Endothelial cell of umbilical vein (primary cell): ENCODE measurements around the gene OTULIN. TPM values are rescaled to one million over a fixed set of nuclear protein-coding genes. Genes with fewer than 3 reads are reported as not detected.

Experiments used
- BruUV-seq: library from RNA; stranded (reverse); fragments of 400-500 nt; replicated peaks from 2 replicates; lab custom pipeline; 2021; lab: Mats Ljungman, UMichigan
- CTCF ChIA-PET: fragments of 300-600, 350-600 bp; sonication (Branson Sonifier 250); formaldehyde crosslinking; loops from one replicate; lab custom pipeline; 2021; ENCODE audit warnings: antibody characterized with exemption, inconsistent platforms; lab: Charles Lee
- POLR2A ChIA-PET: fragments of 300-600, 350-600 bp; sonication (Branson Sonifier 250); formaldehyde crosslinking; loops from one replicate; lab custom pipeline; 2021; ENCODE audit warnings: antibody characterized with exemption, inconsistent platforms; lab: Charles Lee
- DNase-seq: peaks from one replicate; pipeline ENCODE4 v3.0.0-alpha.2; 2011; ENCODE audit warnings: low read depth, low spot score
- FAIRE-seq: peaks from 2 replicates; lab custom pipeline; 2011; peaks lifted over from hg19 to GRCh38; lab: Jason Lieb, UNC
- H2AFZ ChIP-seq: 2 replicates; pipeline ENCODE4 v1.6.0; 2012; ENCODE audit warnings: low read depth, low read length, control low read depth, inconsistent platforms
- H3K27ac ChIP-seq: 2 replicates; pipeline ENCODE4 v1.5.1; 2011; ENCODE audit warnings: low read depth, mild to moderate bottlenecking, control low read depth, low read length, moderate library complexity; ENCODE audit not compliant: insufficient read depth
- H3K27me3 ChIP-seq, 2 experiments: 2 replicates each; pipeline versions ENCODE4 v1.6.0 to v1.6.1; 2011; ENCODE audit warnings: low read length in 2 of 2, mixed read lengths in 1 of 2; ENCODE audit not compliant: control insufficient read depth in 2 of 2, insufficient read depth in 2 of 2
- H3K36me3 ChIP-seq, 2 experiments: 2 replicates in 1 of 2; 3 replicates in 1 of 2; pipeline ENCODE4 v1.5.1; 2011; ENCODE audit warnings: low read length in 2 of 2, mild to moderate bottlenecking in 1 of 2, moderate library complexity in 1 of 2; ENCODE audit not compliant: control insufficient read depth in 2 of 2, insufficient read depth in 2 of 2; ENCODE audit errors: extremely low read depth in 1 of 2
- H3K4me1 ChIP-seq: 3 replicates; pipeline ENCODE4 v1.5.1; 2011; ENCODE audit warnings: mild to moderate bottlenecking, low read length; ENCODE audit not compliant: control insufficient read depth, insufficient read depth; ENCODE audit errors: extremely low read depth
- H3K4me2 ChIP-seq: 2 replicates; pipeline ENCODE4 v1.6.1; 2011; ENCODE audit warnings: low read length, control low read depth, mixed read lengths; ENCODE audit not compliant: insufficient read depth
- H3K4me3 ChIP-seq, 3 experiments: fragments of 200-600 bp in 1 of 3; sonication (generic), shearing (Covaris generic) in 1 of 3; replicated peaks in 1 of 3; 2 replicates each; pipeline ENCODE4 v1.5.1; 2011 to 2016; ENCODE audit warnings: control low read depth in 3 of 3, low read length in 3 of 3, mild to moderate bottlenecking in 2 of 3, inconsistent platforms in 1 of 3, low read depth in 1 of 3, moderate library complexity in 1 of 3; ENCODE audit not compliant: insufficient read depth in 1 of 3
- H3K79me2 ChIP-seq: 2 replicates; pipeline ENCODE4 v1.6.0; 2012; ENCODE audit warnings: low read length, inconsistent platforms; ENCODE audit not compliant: control insufficient read depth, insufficient read depth
- H3K9ac ChIP-seq: replicated peaks from 2 replicates; pipeline ENCODE3; 2011; ENCODE audit warnings: low read length, control low read depth; ENCODE audit not compliant: insufficient read depth; ENCODE audit errors: extremely low read depth
- H3K9me1 ChIP-seq: replicated peaks from 3 replicates; pipeline ENCODE4 v1.6.0; 2011; ENCODE audit warnings: mild to moderate bottlenecking, low read length; ENCODE audit not compliant: control insufficient read depth, insufficient read depth; ENCODE audit errors: extremely low read depth
- H3K9me3 ChIP-seq: replicated peaks from 2 replicates; pipeline ENCODE4 v1.5.1; 2012; ENCODE audit warnings: low read length, inconsistent platforms; ENCODE audit not compliant: control insufficient read depth, insufficient read depth
- H4K20me1 ChIP-seq: replicated peaks from 2 replicates; pipeline ENCODE3; 2011; ENCODE audit warnings: mild to moderate bottlenecking, low read length; ENCODE audit not compliant: control insufficient read depth, insufficient read depth; ENCODE audit errors: extremely low read depth
- CTCF ChIP-seq, 2 donors: IDR thresholded peaks; 1 replicate in 1 of 2; 2 replicates in 1 of 2; pipeline ENCODE4 v1.5.1; 2011; ENCODE audit warnings: low read length in 2 of 2, mild to moderate bottlenecking in 2 of 2, moderate library complexity in 2 of 2, control low read depth in 1 of 2, inconsistent platforms in 1 of 2, low read depth in 1 of 2; ENCODE audit not compliant: insufficient read depth in 1 of 2; ENCODE audit errors: extremely low read depth in 1 of 2
- EZH2 ChIP-seq: IDR thresholded peaks from 2 replicates; pipeline ENCODE4 v1.6.1; 2012; ENCODE audit warnings: borderline replicate concordance, low read depth, mild to moderate bottlenecking, moderate library complexity, low read length, inconsistent platforms; ENCODE audit not compliant: severe bottlenecking
- FOS ChIP-seq: IDR thresholded peaks from 2 replicates; pipeline ENCODE4 v1.6.1; 2011; ENCODE audit warnings: mild to moderate bottlenecking, low read length, moderate library complexity, borderline replicate concordance; ENCODE audit not compliant: insufficient read depth
- GATA2 ChIP-seq: IDR thresholded peaks from 2 replicates; pipeline ENCODE4 v1.7.0; 2011; ENCODE audit warnings: low read depth, mild to moderate bottlenecking, moderate library complexity, mixed read lengths, low read length; ENCODE audit not compliant: insufficient read length, insufficient read depth
- JUN ChIP-seq: IDR thresholded peaks from 2 replicates; pipeline ENCODE4 v1.6.1; 2011; ENCODE audit warnings: borderline replicate concordance, low read depth; ENCODE audit not compliant: insufficient read length, insufficient read depth
- MAX ChIP-seq: IDR thresholded peaks from 2 replicates; pipeline ENCODE4 v1.6.1; 2011; ENCODE audit not compliant: insufficient read depth, insufficient read length
- MYC ChIP-seq: IDR thresholded peaks from one replicate; pipeline ENCODE4 v1.6.1; 2011; ENCODE audit warnings: mild to moderate bottlenecking, low read depth, low read length
- POLR2A ChIP-seq: IDR thresholded peaks from 2 replicates; pipeline ENCODE4 v1.6.1; 2012; ENCODE audit warnings: low read depth, mild to moderate bottlenecking, control low read depth, low read length
- POLR2AphosphoS5 ChIP-seq: IDR thresholded peaks from 2 replicates; pipeline ENCODE4 v1.6.1; 2012; ENCODE audit warnings: low read depth, mild to moderate bottlenecking, control low read depth, low read length, moderate library complexity; ENCODE audit not compliant: insufficient read depth
- dilution Hi-C: fragments of 300-500 bp; cut with MboI; formaldehyde crosslinking; loops from one replicate; pipeline ENCODE4 v1.15.0; 2019; ENCODE audit warnings: low sequenced_read_pairs; ENCODE audit not compliant: extremely low pct_ligation_motif_present
- intact Hi-C: fragments of 100-400 bp; cut with micrococcal nuclease; formaldehyde crosslinking; loops from one replicate; pipeline ENCODE4 v1.10.0; 2022
- polyA plus RNA-seq, 4 experiments: library from polyadenylated mRNA; depleted of rRNA in 3 of 4; stranded (reverse) in 3 of 4; unstranded in 1 of 4; fragments of >200 nt; gene quantifications; 2 replicates each; pipeline versions ENCODE4 v1.2.1 to v1.2.3, GENCODE V29; 2011 to 2012; ENCODE audit warnings: missing spikeins in 1 of 4
- total RNA-seq: library from RNA; stranded (reverse); gene quantifications from 2 replicates; pipeline ENCODE4 v1.2.3, GENCODE V29; 2021

OTULIN gene
- total and polyA plus RNA-seq, 2 donors (not counting 3 experiments of a cell fraction or from before 2014, with no cell fraction given), result 7.8 to 30.2 TPM

- Histone ChIP-seq H3K79me2 (peaks cover 29% of the 10 kb centered on the region), H3K9me1 (no peaks in the 10 kb centered on the region), H3K4me2 (no peak overlapping the region), H3K4me1 (peaks cover 24% of the 10 kb centered on the region), H4K20me1 (no peaks in the 10 kb centered on the region), H3K27me3 (no peaks in the 10 kb centered on the region), H3K9me3 (no peaks in the 10 kb centered on the region), H3K9ac (no peak overlapping the region), H2AFZ (no peak overlapping the region), H3K4me3 (no peak overlapping the region), H3K36me3 (peaks cover 0 to 3% of the 10 kb centered on the region in 2 experiments), H3K27ac (no peak overlapping the region)
- no peak for DNase-seq
- ChIA-PET CTCF (no interaction called here), POLR2A (interaction anchor here (0.5 kb wide), 1 partner anchor 45 kb away, joined by 7 read pairs; no protein-coding TSS in a partner anchor)
- dilution Hi-C loops, result no loop called here
- no peak for FAIRE-seq
- BruUV-seq, result no TSS peak
- intact Hi-C loops, result no loop called here
- TF ChIP-seq MYC (no peak), EZH2 (no peak), GATA2 (no peak), JUN (no peak), CTCF (IDR thresholded peaks at IDR 0.05; ENCODE audit: extremely low read depth in 1 of 2, insufficient read depth in 1 of 2, low read depth in 1 of 2, low read length in 2 of 2) (no peak), FOS (no peak), MAX (no peak), POLR2A (no peak), POLR2AphosphoS5 (no peak)
Measured at GRCh38 chr5:14662721-14663260, 1.7 kb upstream of the OTULIN start.
